Measurements from ENCODE around the gene MAP3K8. TPM values are rescaled to one million over a fixed set of nuclear protein-coding genes. Genes with fewer than 3 reads are reported as not detected.

Gene MAP3K8
- total and polyA plus RNA-seq, 2 of the 8 experiments (the other 6 are each of a cell fraction or from before 2014, with no cell fraction given): 5.6 to 6.0 TPM

DNA sequence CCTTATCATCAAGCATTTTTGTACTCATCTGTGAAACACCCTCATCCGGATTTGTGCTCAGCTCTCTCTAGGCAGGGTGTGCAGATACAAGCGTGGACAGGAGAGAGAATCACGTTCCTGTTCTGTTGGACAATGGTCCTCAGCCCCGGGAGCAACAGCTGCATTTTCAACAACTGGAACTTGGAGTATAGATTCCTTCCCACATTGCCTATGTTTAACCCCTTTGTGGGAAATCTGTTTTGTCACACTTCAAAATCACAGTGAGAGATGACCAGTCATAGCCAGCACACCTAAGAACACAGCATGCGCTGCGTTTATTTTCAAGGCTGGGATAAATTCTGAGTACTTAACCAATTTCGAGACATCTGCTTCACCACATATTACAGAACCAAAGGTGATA, 32.5 kb downstream of the MAP3K8 start:
- Histone ChIP-seq H2BK120ac (replicated peaks; ENCODE audit: low read depth, low read length) (no peak overlapping the region), H3K4ac (replicated peaks; ENCODE audit: insufficient read length, low read depth, low read length) (no peak overlapping the region), H3K23ac (ENCODE audit: insufficient read length) (no peak overlapping the region), H3K4me2 (ENCODE audit: insufficient read depth in 1 of 2, low read depth in 2 of 2, low read length in 2 of 2) (no peak overlapping the region), H3K36me3 (ENCODE audit: control insufficient read depth in 2 of 4, insufficient read depth in 4 of 4, low read length in 3 of 4) (no peaks in the 10 kb centered on the region), H2BK15ac (ENCODE audit: low read length) (no peak overlapping the region), H4K5ac (ENCODE audit: insufficient read length, low read depth, low read length) (no peak overlapping the region), H2BK20ac (ENCODE audit: low read length) (no peak overlapping the region), H3K9ac (replicated peaks in 1 of 4; ENCODE audit: extremely low read depth in 1 of 4, low read depth in 3 of 4, low read length in 3 of 4) (no peak overlapping the region), H4K91ac (replicated peaks; ENCODE audit: insufficient read length, low read length) (no peak overlapping the region), H3K56ac (replicated peaks; ENCODE audit: insufficient read length, low read depth, low read length) (no peak overlapping the region), H2AFZ (ENCODE audit: low read length) (no peak overlapping the region), H4K20me1 (replicated peaks in 1 of 2; ENCODE audit: control insufficient read depth in 1 of 2, insufficient read depth in 2 of 2, low read length in 2 of 2) (no peaks in the 10 kb centered on the region), H2AK5ac (ENCODE audit: low read depth, low read length) (no peak overlapping the region), H3K4me1 (replicated peaks in 1 of 4; ENCODE audit: control insufficient read depth in 3 of 4, insufficient read depth in 4 of 4, low read length in 3 of 4) (no peaks in the 10 kb centered on the region), H3K14ac (ENCODE audit: insufficient read length) (no peak overlapping the region), H3K27ac (ENCODE audit: low read depth, low read length) (no peak overlapping the region), H3K9me3 (ENCODE audit: insufficient read depth in 2 of 2, low read depth in 1 of 2, low read length in 1 of 2) (no peaks in the 10 kb centered on the region), H3K23me2 (ENCODE audit: low read depth, low read length) (no peaks in the 10 kb centered on the region), H3K79me2 (ENCODE audit: control insufficient read depth in 1 of 2, insufficient read depth in 2 of 2, low read length in 2 of 2) (no peaks in the 10 kb centered on the region), H3K79me1 (ENCODE audit: low read depth, low read length) (no peaks in the 10 kb centered on the region), H4K8ac (ENCODE audit: extremely low read depth, insufficient read depth, low read length) (no peak overlapping the region; the same call in 1 of the 2 replicates), H3K4me3 (ENCODE audit: extremely low read depth in 1 of 4, insufficient read depth in 2 of 4, low read depth in 3 of 4, low read length in 4 of 4) (no peak overlapping the region), H3K27me3 (replicated peaks in 1 of 4; ENCODE audit: control insufficient read depth in 3 of 4, extremely low read depth in 1 of 4, insufficient read depth in 3 of 4, low read length in 3 of 4) (no peaks in the 10 kb centered on the region), H2BK12ac (ENCODE audit: low read depth, low read length) (no peak overlapping the region), H2BK5ac (ENCODE audit: low read depth, low read length) (no peak overlapping the region), H3K18ac (ENCODE audit: extremely low read depth, low read length) (no peak overlapping the region)
- no peak for TF ChIP-seq POLR2A (IDR thresholded peaks at IDR 0.05; ENCODE audit: control extremely low read depth in 1 of 2, low read depth in 2 of 2, low read length in 2 of 2)
- no peak for TF ChIP-seq NRF1 (IDR thresholded peaks at IDR 0.05; ENCODE audit: low read depth, low read length)
- no peak for TF ChIP-seq TEAD4 (IDR thresholded peaks at IDR 0.05; ENCODE audit: low read depth, low read length)
- no peak for TF ChIP-seq CHD1 (IDR thresholded peaks at IDR 0.05; ENCODE audit: low read depth, low read length)
- no peak for TF ChIP-seq NANOG (IDR thresholded peaks at IDR 0.05; ENCODE audit: insufficient read depth, low read depth, low read length, poor library complexity, severe bottlenecking)
- no peak for TF ChIP-seq PHF8 (conservative IDR thresholded peaks at IDR 0.05; ENCODE audit: low read depth, low read length)
- TF ChIP-seq RBBP5 (IDR thresholded peaks at IDR 0.05; ENCODE audit: borderline replicate concordance, low read depth, low read length): no peak
- no peak for TF ChIP-seq SUZ12 (IDR thresholded peaks at IDR 0.05; ENCODE audit: low read length)
- TF ChIP-seq CBX8 (IDR thresholded peaks at IDR 0.05; ENCODE audit: borderline replicate concordance, low read depth, low read length): no peak
- no peak for TF ChIP-seq FOSL1 (IDR thresholded peaks at IDR 0.05; ENCODE audit: insufficient read depth, low read depth, low read length)
- ChIA-PET CTCF (ENCODE audit: partially characterized antibody) (interaction anchor here (0.5 to 1.2 kb wide), 5 partner anchors 9 to 1475 kb away, joined by 3 read pairs; no protein-coding TSS in a partner anchor), POLR2A (ENCODE audit: partially characterized antibody) (no interaction called here)
- FAIRE-seq: no peak
- DNase-seq (ENCODE audit: low read depth in 1 of 2, low spot score in 2 of 2): no peak
- WGBS, 2 experiments (ENCODE audit: extremely low coverage in 1 of 2, insufficient coverage in 1 of 2, insufficient read length in 1 of 2, insufficient replicate concordance in 2 of 2, low coverage in 1 of 2, low lambda C conversion rate in 2 of 2, missing lambda C conversion rate in 1 of 2): 86% methylated on average over 7 of the region's 7 CpGs; no CpG with 5 or more reads in 1 of the 2 experiments

Data from H1 (cell line).